Measurements from ENCODE around the gene LTBP3.

LTBP3 gene

GRCh38 chr11:65542738-65543390 lies 15.3 kb downstream of the LTBP3 start:
- H3K27ac ChIP-seq (ENCODE audit: insufficient read depth, low read length, poor library complexity, severe bottlenecking), result no peak overlapping the region
- no peaks in the 10 kb centered on the region for H3K27me3 ChIP-seq (replicated peaks; ENCODE audit: control insufficient read depth, insufficient read depth, low read length, poor library complexity, severe bottlenecking)
- no peak for DNase-seq
- H3K4me1 ChIP-seq (ENCODE audit: control insufficient read depth, insufficient read depth, low read length, poor library complexity, severe bottlenecking), result peaks cover 26% of the 10 kb centered on the region
- H3K9me3 ChIP-seq (ENCODE audit: control insufficient read depth, low read length), result no peaks in the 10 kb centered on the region
- H3K36me3 ChIP-seq (ENCODE audit: control insufficient read depth, insufficient read depth, low read length), result peaks cover 6% of the 10 kb centered on the region
- no peak overlapping the region for H3K4me3 ChIP-seq (ENCODE audit: insufficient read depth, low read depth, low read length, poor library complexity, severe bottlenecking)

GRCh38 chr11:65541093-65541982 lies 16.8 kb downstream of the LTBP3 start:
- Histone ChIP-seq H3K36me3 (ENCODE audit: control insufficient read depth, insufficient read depth, low read length) (peaks cover 16% of the 10 kb centered on the region), H3K4me3 (ENCODE audit: insufficient read depth, low read depth, low read length, poor library complexity, severe bottlenecking) (peak overlapping the region; percentile 63), H3K27me3 (replicated peaks; ENCODE audit: control insufficient read depth, insufficient read depth, low read length, poor library complexity, severe bottlenecking) (no peaks in the 10 kb centered on the region), H3K4me1 (ENCODE audit: control insufficient read depth, insufficient read depth, low read length, poor library complexity, severe bottlenecking) (peaks cover 14% of the 10 kb centered on the region), H3K27ac (ENCODE audit: insufficient read depth, low read length, poor library complexity, severe bottlenecking) (peak overlapping the region; percentile 66), H3K9me3 (ENCODE audit: control insufficient read depth, low read length) (no peaks in the 10 kb centered on the region)
- DNase-seq, result no peak

- H3K9me3 ChIP-seq (ENCODE audit: control insufficient read depth, low read length), result no peaks in the 10 kb centered on the region
- H3K4me1 ChIP-seq (ENCODE audit: control insufficient read depth, insufficient read depth, low read length, poor library complexity, severe bottlenecking), result peaks cover 14% of the 10 kb centered on the region
- DNase-seq, result peak; percentile 78 to 85 (median 82)
- no peaks in the 10 kb centered on the region for H3K27me3 ChIP-seq (replicated peaks; ENCODE audit: control insufficient read depth, insufficient read depth, low read length, poor library complexity, severe bottlenecking)
- H3K4me3 ChIP-seq (ENCODE audit: insufficient read depth, low read depth, low read length, poor library complexity, severe bottlenecking), result peak overlapping the region; percentile 63
- H3K36me3 ChIP-seq (ENCODE audit: control insufficient read depth, insufficient read depth, low read length), result peaks cover 24% of the 10 kb centered on the region
- peak overlapping the region; percentile 66 for H3K27ac ChIP-seq (ENCODE audit: insufficient read depth, low read length, poor library complexity, severe bottlenecking)
Observed at GRCh38 chr11:65540290-65541092, 17.7 kb downstream of the LTBP3 start.

DNA sequence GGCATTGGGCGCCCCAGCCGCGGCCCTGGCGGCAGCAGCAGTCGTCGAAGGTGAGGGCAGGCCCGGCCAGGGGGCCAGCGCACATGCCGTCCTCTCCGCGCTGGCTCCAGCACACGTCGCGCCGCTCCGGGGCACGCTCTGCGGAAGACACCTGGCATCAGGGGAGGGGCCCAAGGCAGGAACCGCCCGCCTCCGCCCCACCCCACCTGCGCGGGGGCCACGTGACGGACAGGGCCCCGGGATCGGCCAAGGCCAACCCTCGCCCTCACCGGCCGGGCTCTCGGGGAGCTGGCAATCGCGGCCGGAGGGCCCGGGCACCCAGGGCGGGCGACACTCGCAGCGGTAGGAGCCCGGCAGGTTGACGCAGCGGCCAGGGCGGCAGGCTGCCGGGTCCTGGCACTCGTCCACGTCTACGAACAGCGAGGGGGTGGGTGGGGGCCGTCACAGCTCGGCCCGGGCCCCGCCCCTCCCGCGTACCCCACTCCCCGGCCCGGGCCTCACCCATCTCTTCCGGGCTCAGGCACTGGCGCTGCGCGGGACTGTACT lies 18.3 kb downstream of the LTBP3 start:
- Histone ChIP-seq H3K36me3 (ENCODE audit: control insufficient read depth, insufficient read depth, low read length) (peaks cover 30% of the 10 kb centered on the region), H3K27me3 (replicated peaks; ENCODE audit: control insufficient read depth, insufficient read depth, low read length, poor library complexity, severe bottlenecking) (no peaks in the 10 kb centered on the region), H3K4me1 (ENCODE audit: control insufficient read depth, insufficient read depth, low read length, poor library complexity, severe bottlenecking) (peaks cover 14% of the 10 kb centered on the region), H3K9me3 (ENCODE audit: control insufficient read depth, low read length) (no peaks in the 10 kb centered on the region), H3K27ac (ENCODE audit: insufficient read depth, low read length, poor library complexity, severe bottlenecking) (peak overlapping the region; percentile 66), H3K4me3 (ENCODE audit: insufficient read depth, low read depth, low read length, poor library complexity, severe bottlenecking) (peak overlapping the region; percentile 63)
- DNase-seq, result no peak

GRCh38 chr11:65538915-65539743 lies 19.0 kb downstream of the LTBP3 start:
- DNase-seq, result no peak
- peaks cover 30% of the 10 kb centered on the region for H3K36me3 ChIP-seq (ENCODE audit: control insufficient read depth, insufficient read depth, low read length)
- H3K4me1 ChIP-seq (ENCODE audit: control insufficient read depth, insufficient read depth, low read length, poor library complexity, severe bottlenecking), result peaks cover 14% of the 10 kb centered on the region
- no peak overlapping the region for H3K4me3 ChIP-seq (ENCODE audit: insufficient read depth, low read depth, low read length, poor library complexity, severe bottlenecking)
- H3K27ac ChIP-seq (ENCODE audit: insufficient read depth, low read length, poor library complexity, severe bottlenecking), result peak overlapping the region; percentile 66
- no peaks in the 10 kb centered on the region for H3K9me3 ChIP-seq (ENCODE audit: control insufficient read depth, low read length)
- no peaks in the 10 kb centered on the region for H3K27me3 ChIP-seq (replicated peaks; ENCODE audit: control insufficient read depth, insufficient read depth, low read length, poor library complexity, severe bottlenecking)

- Histone ChIP-seq H3K27ac (ENCODE audit: insufficient read depth, low read length, poor library complexity, severe bottlenecking) (no peak overlapping the region), H3K9me3 (ENCODE audit: control insufficient read depth, low read length) (no peaks in the 10 kb centered on the region), H3K4me1 (ENCODE audit: control insufficient read depth, insufficient read depth, low read length, poor library complexity, severe bottlenecking) (peaks cover 14% of the 10 kb centered on the region), H3K4me3 (ENCODE audit: insufficient read depth, low read depth, low read length, poor library complexity, severe bottlenecking) (no peak overlapping the region), H3K27me3 (replicated peaks; ENCODE audit: control insufficient read depth, insufficient read depth, low read length, poor library complexity, severe bottlenecking) (no peaks in the 10 kb centered on the region), H3K36me3 (ENCODE audit: control insufficient read depth, insufficient read depth, low read length) (peaks cover 32% of the 10 kb centered on the region)
- DNase-seq, result no peak
Observed at GRCh38 chr11:65538232-65538914, 19.8 kb downstream of the LTBP3 start.

GRCh38 chr11:65537620-65538231 lies 20.4 kb downstream of the LTBP3 start:
- H3K4me1 ChIP-seq (ENCODE audit: control insufficient read depth, insufficient read depth, low read length, poor library complexity, severe bottlenecking), result peaks cover 14% of the 10 kb centered on the region
- peaks cover 39% of the 10 kb centered on the region for H3K36me3 ChIP-seq (ENCODE audit: control insufficient read depth, insufficient read depth, low read length)
- H3K27ac ChIP-seq (ENCODE audit: insufficient read depth, low read length, poor library complexity, severe bottlenecking), result no peak overlapping the region
- DNase-seq, result no peak
- H3K27me3 ChIP-seq (replicated peaks; ENCODE audit: control insufficient read depth, insufficient read depth, low read length, poor library complexity, severe bottlenecking), result no peaks in the 10 kb centered on the region
- no peak overlapping the region for H3K4me3 ChIP-seq (ENCODE audit: insufficient read depth, low read depth, low read length, poor library complexity, severe bottlenecking)
- no peaks in the 10 kb centered on the region for H3K9me3 ChIP-seq (ENCODE audit: control insufficient read depth, low read length)

DNA sequence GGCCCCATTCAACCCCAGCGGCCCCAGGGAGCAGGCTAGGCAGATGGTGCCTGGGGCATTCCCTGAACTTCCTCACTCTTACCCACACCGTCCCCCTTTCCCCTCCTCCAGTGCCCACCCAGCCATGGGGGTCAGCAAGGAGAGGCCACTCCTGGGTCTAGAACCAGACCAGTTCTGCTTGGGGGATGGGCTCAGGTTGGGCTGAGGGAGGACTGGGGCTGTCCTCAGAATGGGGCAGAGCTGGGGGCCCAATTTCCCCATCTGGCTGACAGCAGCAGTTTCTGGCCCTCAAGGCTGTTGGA lies 20.9 kb downstream of the LTBP3 start:
- H3K27ac ChIP-seq (ENCODE audit: insufficient read depth, low read length, poor library complexity, severe bottlenecking), result no peak overlapping the region
- no peaks in the 10 kb centered on the region for H3K9me3 ChIP-seq (ENCODE audit: control insufficient read depth, low read length)
- H3K4me3 ChIP-seq (ENCODE audit: insufficient read depth, low read depth, low read length, poor library complexity, severe bottlenecking), result no peak overlapping the region
- peaks cover 14% of the 10 kb centered on the region for H3K4me1 ChIP-seq (ENCODE audit: control insufficient read depth, insufficient read depth, low read length, poor library complexity, severe bottlenecking)
- peaks cover 44% of the 10 kb centered on the region for H3K36me3 ChIP-seq (ENCODE audit: control insufficient read depth, insufficient read depth, low read length)
- no peaks in the 10 kb centered on the region for H3K27me3 ChIP-seq (replicated peaks; ENCODE audit: control insufficient read depth, insufficient read depth, low read length, poor library complexity, severe bottlenecking)
- no peak for DNase-seq
